GM19328 (cell line): ENCODE data around the gene RARB.

Experiments
- ATAC-seq: cut with Tn5 transposase; IDR thresholded peaks from one replicate; pipeline ENCODE4 v1.9.1; 2021; ENCODE audit warnings: mild to moderate bottlenecking, moderate library complexity; ENCODE audit not compliant: unreplicated experiment

Gene RARB

GRCh38 chr3:25421747-25422146 lies 6.3 kb upstream of the RARB start:
- no peak for ATAC-seq

DNA sequence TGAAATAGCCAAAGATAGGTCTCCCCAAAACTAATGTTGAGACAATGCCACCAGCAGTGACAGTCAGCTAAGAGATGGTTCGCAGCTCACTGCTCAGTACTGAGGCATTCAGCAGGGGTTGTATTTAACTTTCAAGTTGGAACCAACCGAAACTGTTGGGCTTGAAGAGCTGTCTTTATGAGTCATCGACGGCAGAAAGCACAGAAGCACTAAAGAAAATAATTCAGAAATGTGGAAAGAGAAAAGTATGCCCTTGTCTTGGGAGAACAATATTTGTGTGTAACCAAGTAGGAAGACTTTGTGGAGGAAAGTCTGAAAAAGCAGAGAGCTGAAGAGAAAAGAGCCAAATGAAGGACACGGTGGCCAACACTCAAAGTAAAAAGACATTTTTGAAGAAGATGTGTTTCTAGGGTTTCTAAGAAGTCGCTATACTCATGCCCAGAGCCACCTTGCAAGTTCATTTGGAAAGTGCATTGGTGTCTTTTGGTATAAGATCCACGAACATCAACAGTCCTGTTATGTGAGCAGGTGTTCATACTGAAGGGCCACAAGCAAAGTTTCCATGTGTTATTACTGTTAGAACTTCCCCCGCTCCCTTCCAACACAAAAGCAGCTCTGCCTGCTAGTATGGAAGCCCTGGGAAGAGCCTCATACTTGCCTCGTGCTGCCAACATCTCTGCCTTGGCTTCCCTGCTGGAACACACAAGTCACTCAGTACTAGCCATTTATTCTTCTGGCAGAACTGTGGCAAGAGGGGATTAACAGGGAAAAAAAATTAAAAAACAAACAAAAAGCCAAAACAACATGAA lies 4.1 kb upstream of the RARB start:
- ATAC-seq, result no peak

- ATAC-seq, result no peak
These were observed 3.4 kb upstream of the RARB start for GRCh38 chr3:25424614-25425013.

- no peak for ATAC-seq
These were observed 1.7 kb upstream of the RARB start for GRCh38 chr3:25426408-25426807.

DNA sequence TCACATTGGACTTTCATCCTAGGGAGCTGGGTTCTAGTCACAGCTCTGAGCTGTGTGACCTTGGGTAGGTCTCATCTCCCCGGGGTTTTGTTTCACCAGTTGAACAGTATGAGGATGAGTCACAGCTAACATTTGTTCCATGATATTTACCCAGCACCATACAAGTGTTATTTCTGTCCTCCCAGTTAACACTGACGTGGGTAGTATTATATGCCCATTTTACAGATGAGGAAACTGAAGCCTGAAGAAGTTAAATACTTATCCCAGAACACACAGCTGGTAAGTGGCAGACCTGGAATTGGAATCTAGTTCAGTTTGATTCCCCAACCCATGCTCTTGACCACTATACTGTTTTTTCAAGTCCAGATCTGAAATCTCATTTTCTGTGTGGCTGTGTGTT lies 908 bp upstream of the RARB start:
- no peak for ATAC-seq

GRCh38 chr3:25427563-25427941 lies 511 bp upstream of the RARB start:
- no peak for ATAC-seq

GRCh38 chr3:25428789-25429335 lies 799 bp downstream of the RARB start:
- no peak for ATAC-seq

- ATAC-seq, result no peak
These were observed 1.6 kb downstream of the RARB start for GRCh38 chr3:25429361-25430286.

GRCh38 chr3:25430287-25430934 lies 2.3 kb downstream of the RARB start:
- no peak for ATAC-seq

DNA sequence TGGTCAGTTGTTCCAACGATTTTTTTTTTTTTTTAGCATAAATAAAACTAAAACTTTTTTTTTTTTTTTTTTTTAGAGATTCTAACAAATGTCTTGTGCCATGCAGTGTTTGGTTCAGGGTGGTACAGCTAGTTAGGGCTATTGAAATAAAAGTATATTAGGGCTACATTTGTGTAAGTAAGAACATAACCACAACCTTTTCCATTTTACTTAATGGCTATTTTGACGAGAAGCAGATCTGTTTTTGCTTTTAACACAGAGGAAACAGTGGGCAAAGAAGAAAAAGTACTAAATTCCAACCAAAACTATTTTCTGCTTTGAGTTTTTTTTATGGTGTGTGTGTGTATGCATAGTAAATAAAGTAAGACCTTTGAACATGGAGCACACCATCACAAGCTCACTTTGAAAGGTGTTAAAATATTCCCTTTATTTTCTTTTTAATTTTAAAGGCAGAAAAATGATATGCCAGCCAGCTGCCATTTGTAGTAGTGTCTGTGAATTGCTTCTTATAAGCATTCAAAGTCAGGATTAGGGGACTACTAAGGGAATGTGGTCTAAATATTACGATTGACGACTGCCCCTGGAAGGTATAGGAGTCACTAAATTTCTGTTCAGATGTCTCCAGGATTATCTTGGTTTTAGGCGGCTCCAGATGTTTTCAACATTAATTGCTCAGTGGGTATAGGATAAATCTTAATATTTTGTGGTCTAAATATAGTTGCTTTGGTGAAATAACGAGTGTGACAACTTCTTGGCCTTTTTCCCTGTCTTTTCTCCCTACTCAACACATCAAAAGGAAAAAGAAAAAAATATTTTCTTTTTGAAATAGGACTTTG lies 3.1 kb downstream of the RARB start:
- ATAC-seq, result no peak

- no peak for ATAC-seq
These were observed 4.2 kb downstream of the RARB start for GRCh38 chr3:25432176-25432720.

DNA sequence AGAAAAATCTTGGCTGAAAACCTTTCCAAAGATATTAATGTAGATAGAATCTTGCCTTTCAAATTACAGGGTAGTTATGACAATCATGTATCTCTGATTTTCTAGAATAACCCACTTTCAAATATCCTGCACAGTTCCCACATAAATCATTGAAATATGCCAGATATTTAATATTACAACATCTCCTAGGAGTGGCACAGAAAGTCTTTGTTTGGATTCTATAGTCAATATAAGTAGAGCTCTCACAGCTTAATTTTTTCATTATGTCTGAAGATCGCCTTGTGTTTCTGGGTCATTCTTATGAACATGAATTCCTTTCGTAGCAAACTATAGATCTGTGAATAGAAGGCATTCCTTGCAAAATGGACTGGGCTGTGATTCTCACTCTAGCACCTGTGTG lies 5.0 kb downstream of the RARB start:
- ATAC-seq, result no peak

DNA sequence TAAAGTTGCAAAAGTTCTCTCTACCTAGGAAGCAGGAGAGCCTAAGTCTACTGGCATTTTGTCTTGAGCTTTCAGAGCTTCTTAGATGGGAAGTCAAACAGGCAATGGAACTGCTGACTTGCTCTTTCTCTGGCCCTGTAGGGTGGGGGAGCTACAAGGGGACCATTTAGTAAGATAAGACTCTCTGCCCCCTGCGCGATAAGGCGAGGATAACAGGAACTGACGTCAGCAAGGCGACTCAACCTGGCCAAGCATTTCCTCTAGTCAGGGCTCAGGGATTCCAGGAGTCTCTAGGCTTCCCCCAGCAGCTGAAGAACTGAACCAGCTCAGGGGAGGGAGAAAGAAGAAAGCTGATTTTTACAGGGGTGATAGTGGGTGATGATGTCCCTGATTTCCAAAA lies 5.8 kb downstream of the RARB start:
- ATAC-seq, result no peak

DNA sequence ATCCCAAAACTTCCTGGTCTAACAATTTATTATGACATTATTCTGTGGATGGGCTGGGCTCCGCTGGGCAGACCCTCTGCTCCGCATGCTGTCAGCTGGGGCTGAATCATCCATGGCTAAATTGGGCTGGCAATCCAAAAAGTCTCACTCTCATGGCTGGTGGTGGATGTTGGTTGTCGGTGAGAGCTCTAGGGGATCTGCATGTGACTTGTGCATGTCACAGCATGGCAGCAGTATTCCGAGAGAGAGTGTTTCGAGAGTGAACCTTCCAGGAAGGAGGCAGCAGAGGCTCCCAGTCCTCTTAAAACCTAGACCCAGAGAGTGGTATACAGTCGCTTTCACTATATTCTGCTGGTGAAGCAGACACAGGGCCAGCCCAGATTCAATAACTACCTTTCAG lies 9.9 kb downstream of the RARB start:
- no peak for ATAC-seq

GRCh38 chr3:25438791-25439555 lies 10.9 kb downstream of the RARB start:
- ATAC-seq, result no peak

GRCh38 chr3:25441234-25441856 lies 13.3 kb downstream of the RARB start:
- ATAC-seq, result no peak

DNA sequence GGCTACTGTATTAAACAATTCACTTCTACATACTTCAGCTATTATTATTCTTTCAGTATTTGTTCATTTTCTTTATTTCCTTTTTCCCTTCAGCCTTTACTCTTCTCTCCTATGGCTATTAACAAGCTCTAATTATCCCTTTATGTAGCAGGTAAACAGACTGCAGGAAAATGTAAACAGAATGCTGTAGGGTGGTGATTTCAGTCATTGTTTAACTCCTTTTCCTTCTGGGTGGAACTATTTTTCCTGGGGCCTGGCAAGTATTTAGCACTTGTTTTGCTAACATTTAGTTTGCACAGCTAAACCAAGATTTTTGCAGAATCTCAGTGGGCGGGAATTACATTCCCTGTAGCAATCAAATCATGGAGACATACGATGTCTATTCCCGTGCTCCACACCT lies 14.4 kb downstream of the RARB start:
- ATAC-seq, result no peak

- no peak for ATAC-seq
These were observed 16.2 kb downstream of the RARB start for GRCh38 chr3:25444273-25444672.

- no peak for ATAC-seq
These were observed 17.7 kb downstream of the RARB start for GRCh38 chr3:25445731-25446130.
